Left lobe of liver (tissue), 2 donors: ENCODE data around the gene LPIN2. TPM values are rescaled to one million over a fixed set of nuclear protein-coding genes. Genes with fewer than 3 reads are reported as not detected.
"Not testable (repeated sequence)": the region's sequence is repeated elsewhere in the genome, so short reads cannot be mapped to it uniquely, and the experiment has no call there.

Experiments
- ATAC-seq: fragments of 200-7000 bp; cut with Tn5 transposase; one replicate; pipeline ENCODE4 v1.9.1; 2020; ENCODE audit warnings: mild to moderate bottlenecking, moderate library complexity
- DNase-seq: peaks from one replicate; pipeline ENCODE4 v3.0.0-alpha.2; 2020; ENCODE audit warnings: low spot score
- total RNA-seq: library from RNA; stranded (reverse); gene quantifications from one replicate; pipeline ENCODE4 v1.2.1, GENCODE V29; 2021
- donor health status: DM: no; HTN: no; CAD: no; lungs with moderate emphysema.
- donor health status: DM: no; HTN: yes; CAD: no.

The LPIN2 gene
- total RNA-seq, 1 donor from 2014 or later: 58.9 TPM

- ATAC-seq: no peak
- DNase-seq: no peak
Observed at GRCh38 chr18:3046216-3046808, 33.4 kb upstream of the LPIN2 start.

GRCh38 chr18:3044931-3045698, 32.2 kb upstream of the LPIN2 start:
- ATAC-seq (peak; percentile 83), DNase-seq (peak; percentile 61)

GRCh38 chr18:3042379-3042778, 29.4 kb upstream of the LPIN2 start:
- DNase-seq (no peak), ATAC-seq (no peak)

GRCh38 chr18:3041843-3042242, 28.9 kb upstream of the LPIN2 start:
- no peak for ATAC-seq
- no peak for DNase-seq

- ATAC-seq: no peak
- peak; percentile 34 for DNase-seq
Observed at GRCh38 chr18:3040881-3041280, 27.9 kb upstream of the LPIN2 start.

- DNase-seq (no peak), ATAC-seq (no peak)
Observed at GRCh38 chr18:3040173-3040572, 27.2 kb upstream of the LPIN2 start.

GRCh38 chr18:3037423-3037915, 24.5 kb upstream of the LPIN2 start:
- DNase-seq (peak; percentile 45), ATAC-seq (peak; percentile 70)

- no peak for DNase-seq
- no peak for ATAC-seq
Observed at GRCh38 chr18:3036108-3036507, 23.2 kb upstream of the LPIN2 start.

- ATAC-seq (no peak), DNase-seq (no peak)
Observed at GRCh38 chr18:3035635-3036034, 22.7 kb upstream of the LPIN2 start.

- no peak for ATAC-seq
- no peak for DNase-seq
Observed at GRCh38 chr18:3032721-3033120, 19.8 kb upstream of the LPIN2 start.

- DNase-seq (no peak), ATAC-seq (peak; percentile 37)
Observed at GRCh38 chr18:3029215-3029952, 16.4 kb upstream of the LPIN2 start.

GRCh38 chr18:3028115-3028514, 15.2 kb upstream of the LPIN2 start:
- not testable (repeated sequence) for ATAC-seq, DNase-seq

- ATAC-seq (no peak), DNase-seq (no peak)
Observed at GRCh38 chr18:3027370-3027891, 14.5 kb upstream of the LPIN2 start.

GRCh38 chr18:3025544-3025943, 12.6 kb upstream of the LPIN2 start:
- DNase-seq (no peak), ATAC-seq (no peak)

GRCh38 chr18:3023603-3024002, 10.7 kb upstream of the LPIN2 start:
- not testable (repeated sequence) for ATAC-seq, DNase-seq

GRCh38 chr18:3016585-3017297, 3.8 kb upstream of the LPIN2 start:
- DNase-seq: no peak
- ATAC-seq: no peak

GRCh38 chr18:3015851-3016250, 2.9 kb upstream of the LPIN2 start:
- DNase-seq: no peak
- ATAC-seq: no peak

- ATAC-seq: no peak
- no peak for DNase-seq
Observed at GRCh38 chr18:3015204-3015592, 2.3 kb upstream of the LPIN2 start.

- no peak for ATAC-seq
- no peak for DNase-seq
Observed at GRCh38 chr18:3014503-3015203, 1.7 kb upstream of the LPIN2 start.
